A673 (cell line): ENCODE data around the gene FOXN4. TPM values are rescaled to one million over a fixed set of nuclear protein-coding genes. Genes with fewer than 3 reads are reported as not detected.

Source experiments
- BruUV-seq: library from RNA; stranded (reverse); fragments of 400-500 nt; replicated peaks from 2 replicates; lab custom pipeline; 2021; lab: Mats Ljungman, UMichigan
- CTCF ChIA-PET: fragments of 300-600 bp; sonication (Branson Sonifier 250); formaldehyde crosslinking; loops from one replicate; lab custom pipeline; 2022; ENCODE audit warnings: antibody characterized with exemption; lab: Charles Lee
- POLR2A ChIA-PET: fragments of 300-600 bp; sonication (Branson Sonifier 250); formaldehyde crosslinking; loops from one replicate; lab custom pipeline; 2022; ENCODE audit warnings: antibody characterized with exemption; ENCODE audit not compliant: low non-redundant PET; lab: Charles Lee
- DNase-seq: peaks from one replicate; pipeline ENCODE4 v3.0.0-alpha.2; 2015; ENCODE audit warnings: low spot score
- H3K27ac ChIP-seq: fragments of 200-600 bp; sonication (generic); 2 replicates; pipeline ENCODE4 v1.5.1; 2016; ENCODE audit warnings: mixed run types, low read depth, mild to moderate bottlenecking, mixed read lengths, antibody characterized with exemption, low read length; ENCODE audit not compliant: poor library complexity, severe bottlenecking
- H3K27me3 ChIP-seq: fragments of 200-600 bp; sonication (generic); replicated peaks from 2 replicates; pipeline ENCODE4 v1.6.1; 2017; ENCODE audit warnings: mixed run types, low read depth, mild to moderate bottlenecking, mixed read lengths, antibody characterized with exemption, low read length; ENCODE audit not compliant: insufficient read depth, poor library complexity
- H3K36me3 ChIP-seq: fragments of 200-600 bp; sonication (generic); 2 replicates; pipeline ENCODE4 v1.6.1; 2016; ENCODE audit warnings: mixed run types, mild to moderate bottlenecking, mixed read lengths, antibody characterized with exemption, low read length; ENCODE audit not compliant: insufficient read depth, poor library complexity, severe bottlenecking
- H3K4me1 ChIP-seq: fragments of 200-600 bp; sonication (generic); 2 replicates; pipeline ENCODE4 v1.6.1; 2017; ENCODE audit warnings: mixed run types, mild to moderate bottlenecking, mixed read lengths, antibody characterized with exemption, low read length; ENCODE audit not compliant: insufficient read depth, poor library complexity, severe bottlenecking
- H3K4me3 ChIP-seq: fragments of 200-600 bp; sonication (generic); 2 replicates; pipeline ENCODE4 v1.5.1; 2016; ENCODE audit warnings: low read depth, mixed run types, mild to moderate bottlenecking, mixed read lengths, low read length; ENCODE audit not compliant: poor library complexity, severe bottlenecking
- H3K9me3 ChIP-seq: fragments of 200-600 bp; sonication (generic); 2 replicates; pipeline ENCODE4 v1.6.1; 2016; ENCODE audit warnings: mixed run types, low read depth, mild to moderate bottlenecking, mixed read lengths, antibody characterized with exemption, low read length; ENCODE audit not compliant: poor library complexity, severe bottlenecking
- CTCF ChIP-seq: fragments of 300-800, 200-600 bp; sonication (generic); conservative IDR thresholded peaks from 2 replicates; pipeline ENCODE4 v1.5.1; 2017; ENCODE audit warnings: low read depth, mild to moderate bottlenecking, antibody characterized with exemption, low read length, moderate library complexity, mixed read lengths
- EZH2 ChIP-seq: fragments of 200-600 bp; sonication (generic); IDR thresholded peaks from 2 replicates; pipeline ENCODE4 v1.6.1; 2017; ENCODE audit warnings: borderline replicate concordance, low read depth, mild to moderate bottlenecking, mixed read lengths, antibody characterized with exemption, low read length; ENCODE audit not compliant: poor library complexity, severe bottlenecking
- intact Hi-C: fragments of 100-400 bp; cut with micrococcal nuclease; formaldehyde crosslinking; loops from one replicate; pipeline ENCODE4 v1.10.0; 2022; ENCODE audit not compliant: unreplicated experiment
- total RNA-seq: library from RNA; stranded (reverse); gene quantifications from 2 replicates; pipeline ENCODE4 v1.2.3, GENCODE V29; 2021

FOXN4 gene
- total RNA-seq, 1 experiment from 2014 or later = not detected

- ChIA-PET CTCF (no interaction called here), POLR2A (no interaction called here)
- no TSS peak for BruUV-seq
- H3K4me1 ChIP-seq = no peaks in the 10 kb centered on the region
- peaks cover 66% of the 10 kb centered on the region for H3K27me3 ChIP-seq
- H3K27ac ChIP-seq = no peak overlapping the region
- H3K9me3 ChIP-seq = no peaks in the 10 kb centered on the region
- no peaks in the 10 kb centered on the region for H3K36me3 ChIP-seq
- TF ChIP-seq EZH2 = no peak
- TF ChIP-seq CTCF = no peak
- DNase-seq = no peak
- H3K4me3 ChIP-seq = no peak overlapping the region
- intact Hi-C loops = no loop called here
These were observed 47.9 kb upstream of the FOXN4 start for GRCh38 chr12:109357032-109357431.

- Histone ChIP-seq H3K36me3 (no peaks in the 10 kb centered on the region), H3K4me3 (no peak overlapping the region), H3K27ac (no peak overlapping the region), H3K9me3 (no peaks in the 10 kb centered on the region), H3K27me3 (peaks cover 69% of the 10 kb centered on the region), H3K4me1 (no peaks in the 10 kb centered on the region)
- no TSS peak for BruUV-seq
- ChIA-PET POLR2A (no interaction called here), CTCF (no interaction called here)
- no peak for DNase-seq
- intact Hi-C loops = no loop called here
- TF ChIP-seq EZH2 (no peak), CTCF (no peak)
These were observed 47.5 kb upstream of the FOXN4 start for GRCh38 chr12:109356577-109356976.

- ChIA-PET CTCF (no interaction called here), POLR2A (no interaction called here)
- Histone ChIP-seq H3K27ac (no peak overlapping the region), H3K27me3 (peaks cover 52% of the 10 kb centered on the region), H3K4me1 (no peaks in the 10 kb centered on the region), H3K4me3 (no peak overlapping the region), H3K9me3 (no peaks in the 10 kb centered on the region), H3K36me3 (no peaks in the 10 kb centered on the region)
- no TSS peak for BruUV-seq
- intact Hi-C loops = no loop called here
- no peak for DNase-seq
- TF ChIP-seq CTCF = no peak
- no peak for TF ChIP-seq EZH2
These were observed 43.1 kb upstream of the FOXN4 start for GRCh38 chr12:109352184-109352583.
